Karpas-422 (cell line): ENCODE data around the gene ZNF446. TPM values are rescaled to one million over a fixed set of nuclear protein-coding genes. Genes with fewer than 3 reads are reported as not detected.
A peak's percentile ranks its signal among the peaks of the same experiment; 100 is the strongest.
"Not testable (repeated sequence)": the region's sequence is repeated elsewhere in the genome, so short reads cannot be mapped to it uniquely, and the experiment has no call there.

Experiments used
- DNase-seq: peaks from one replicate; pipeline ENCODE4 v3.0.0-alpha.2; 2015
- H2AFZ ChIP-seq: fragments of 200-600 bp; sonication (generic); 2 replicates; pipeline ENCODE4 v1.6.1; 2014; ENCODE audit warnings: antibody characterized with exemption, low read length, mixed read lengths
- H3K27ac ChIP-seq: fragments of 200-600 bp; sonication (generic); 2 replicates; pipeline ENCODE4 v1.5.1; 2014; ENCODE audit warnings: mild to moderate bottlenecking, low read length, moderate library complexity
- H3K27me3 ChIP-seq: fragments of 200-600 bp; sonication (generic); 2 replicates; pipeline ENCODE4 v1.6.1; 2014; ENCODE audit warnings: low read length, mixed read lengths
- H3K36me3 ChIP-seq: fragments of 200-600 bp; sonication (generic); 2 replicates; pipeline ENCODE4 v1.6.1; 2014; ENCODE audit warnings: low read length, mixed read lengths; ENCODE audit not compliant: insufficient read depth
- H3K4me1 ChIP-seq: fragments of 200-600 bp; sonication (generic); 2 replicates; pipeline ENCODE4 v1.6.1; 2014; ENCODE audit warnings: mild to moderate bottlenecking, low read length, mixed read lengths
- H3K4me2 ChIP-seq: fragments of 200-600 bp; sonication (generic); 2 replicates; pipeline ENCODE4 v1.6.1; 2014; ENCODE audit warnings: low read length, low read depth, mild to moderate bottlenecking; ENCODE audit not compliant: poor library complexity, severe bottlenecking
- H3K4me3 ChIP-seq: fragments of 200-600 bp; sonication (generic); 2 replicates; pipeline ENCODE4 v1.5.1; 2014; ENCODE audit warnings: mild to moderate bottlenecking, antibody characterized with exemption, low read length, mixed read lengths
- H3K79me2 ChIP-seq: fragments of 200-600 bp; sonication (generic); 2 replicates; pipeline ENCODE4 v1.6.1; 2014; ENCODE audit warnings: mild to moderate bottlenecking, low read length, mixed read lengths
- H3K9ac ChIP-seq: fragments of 200-600 bp; sonication (generic); 2 replicates; pipeline ENCODE4 v1.6.0; 2014; ENCODE audit warnings: low read length
- H3K9me2 ChIP-seq: fragments of 200-600 bp; sonication (generic), shearing (Covaris generic); replicated peaks from 2 replicates; pipeline ENCODE4 v1.6.0; 2014; ENCODE audit warnings: mild to moderate bottlenecking, low read length, moderate library complexity; ENCODE audit not compliant: insufficient read depth
- H3K9me3 ChIP-seq: fragments of 300-700, 200-600 bp; sonication (generic); 2 replicates; pipeline ENCODE4 v1.6.1; 2014; ENCODE audit warnings: low read length, mixed read lengths
- H4K20me1 ChIP-seq: fragments of 200-600 bp; sonication (generic); 2 replicates; pipeline ENCODE4 v1.6.1; 2014; ENCODE audit warnings: mild to moderate bottlenecking, antibody characterized with exemption, low read length, low read depth; ENCODE audit not compliant: insufficient read depth
- total RNA-seq: library from RNA; depleted of rRNA; stranded (reverse); fragments of >200 nt; shearing (Covaris generic); gene quantifications from 2 replicates; pipeline ENCODE4 v1.2.3, GENCODE V29; 2014; ENCODE audit warnings: low replicate concordance

Gene ZNF446
- total RNA-seq, 1 experiment from 2014 or later, result 11.8 TPM

DNA sequence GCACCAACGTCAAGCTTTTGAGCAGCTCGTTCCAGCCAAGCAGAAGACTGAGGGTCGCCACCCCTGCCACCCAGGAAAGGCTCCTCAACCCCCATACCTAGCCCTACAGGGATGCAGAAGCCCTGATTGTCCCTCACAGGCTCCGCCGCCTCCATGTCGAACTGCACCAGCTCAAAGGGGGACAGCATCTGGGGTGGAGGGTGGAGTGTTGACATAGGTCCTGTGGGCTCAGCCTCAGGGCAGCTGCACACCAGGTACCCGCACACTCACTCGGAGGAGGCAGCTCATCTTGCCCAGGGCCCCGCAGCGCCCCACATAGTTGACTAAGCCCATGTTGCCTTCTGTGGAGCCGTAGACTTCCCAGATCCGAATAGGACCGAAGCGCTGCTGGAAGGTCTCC is 24.1 kb downstream of the ZNF446 start:
- Histone ChIP-seq H4K20me1 (no peaks in the 10 kb centered on the region), H3K79me2 (no peaks in the 10 kb centered on the region), H3K4me2 (no peak overlapping the region), H3K4me1 (peaks cover 4% of the 10 kb centered on the region; the same call in 1 of the 2 replicates), H2AFZ (no peak overlapping the region), H3K36me3 (no peaks in the 10 kb centered on the region), H3K9me3 (no peaks in the 10 kb centered on the region), H3K9ac (no peak overlapping the region), H3K27ac (no peak overlapping the region), H3K4me3 (no peak overlapping the region), H3K9me2 (no peaks in the 10 kb centered on the region), H3K27me3 (no peaks in the 10 kb centered on the region)
- DNase-seq, result no peak

DNA sequence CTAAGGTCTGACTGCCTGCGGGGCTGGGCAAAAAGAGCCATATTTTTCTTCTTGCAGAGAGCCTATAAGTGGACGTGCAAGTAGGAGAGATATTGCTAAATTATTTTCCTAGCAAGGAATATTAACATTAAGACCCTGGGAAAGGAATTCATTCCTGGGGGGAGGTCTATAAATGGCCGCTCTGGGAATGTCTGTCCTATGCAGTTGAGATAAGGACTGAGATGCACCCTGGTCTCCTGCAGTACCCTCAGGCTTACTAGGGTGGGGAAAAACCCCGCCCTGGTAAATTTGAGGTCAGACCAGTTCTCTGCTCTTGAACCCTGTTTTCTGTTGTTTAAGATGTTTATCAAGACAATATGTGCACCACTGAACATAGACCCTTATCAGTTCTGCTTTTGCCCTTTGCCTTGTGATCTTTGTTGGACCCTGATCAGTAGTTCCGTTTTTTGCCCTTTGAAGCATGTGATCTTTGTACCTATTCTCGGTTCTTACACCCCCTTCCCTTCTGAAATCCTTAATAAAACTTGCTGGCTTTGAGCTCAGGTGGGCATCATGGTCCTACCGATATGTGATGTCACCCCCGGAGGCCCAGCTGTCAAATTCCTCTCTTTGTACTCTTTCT is 31.6 kb downstream of the ZNF446 start:
- H3K4me1 ChIP-seq, H2AFZ ChIP-seq, H3K9me3 ChIP-seq, H3K9ac ChIP-seq, H3K27ac ChIP-seq, H3K36me3 ChIP-seq, H3K4me3 ChIP-seq, H3K79me2 ChIP-seq, H3K27me3 ChIP-seq, H3K4me2 ChIP-seq, H4K20me1 ChIP-seq, H3K9me2 ChIP-seq: not testable (repeated sequence)
- DNase-seq, result peak; percentile 40

DNA sequence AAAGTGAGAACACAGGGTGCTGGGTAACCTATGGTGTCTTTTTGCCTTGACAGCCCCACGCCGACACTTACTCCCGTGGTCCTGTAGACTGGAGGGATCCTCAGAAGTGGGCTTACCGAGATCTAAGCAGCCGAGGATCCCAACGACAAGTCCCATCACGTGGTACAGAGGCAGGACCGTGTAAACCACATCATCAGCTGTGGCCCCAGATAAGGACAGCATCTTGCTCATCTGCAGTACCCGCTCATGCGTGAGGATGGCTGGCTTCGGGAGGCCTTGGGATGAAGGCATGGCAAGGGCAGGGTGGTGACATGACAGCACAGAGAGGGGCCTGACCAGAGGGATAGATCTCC is 33.6 kb downstream of the ZNF446 start:
- Histone ChIP-seq H3K9me2 (no peaks in the 10 kb centered on the region), H3K79me2 (peaks cover 5% of the 10 kb centered on the region), H3K27ac (no peak overlapping the region), H2AFZ (no peak overlapping the region), H3K27me3 (no peaks in the 10 kb centered on the region), H4K20me1 (no peaks in the 10 kb centered on the region), H3K4me2 (no peak overlapping the region), H3K4me1 (peaks cover 8% of the 10 kb centered on the region), H3K9ac (no peak overlapping the region), H3K9me3 (peaks cover 4% of the 10 kb centered on the region; the same call in 1 of the 2 replicates), H3K36me3 (no peaks in the 10 kb centered on the region), H3K4me3 (no peak overlapping the region)
- no peak for DNase-seq

GRCh38 chr19:58510084-58510862 is 34.1 kb downstream of the ZNF446 start:
- H3K4me1 ChIP-seq, result peaks cover 14% of the 10 kb centered on the region
- H2AFZ ChIP-seq, result no peak overlapping the region
- H3K27ac ChIP-seq, result no peak overlapping the region
- peaks cover 4% of the 10 kb centered on the region; the same call in 1 of the 2 replicates for H3K9me3 ChIP-seq
- H3K27me3 ChIP-seq, result no peaks in the 10 kb centered on the region
- peaks cover 11% of the 10 kb centered on the region for H3K79me2 ChIP-seq
- H3K9me2 ChIP-seq, result no peaks in the 10 kb centered on the region
- H3K36me3 ChIP-seq, result no peaks in the 10 kb centered on the region
- no peak overlapping the region for H3K4me2 ChIP-seq
- DNase-seq, result no peak
- no peak overlapping the region for H3K9ac ChIP-seq
- H4K20me1 ChIP-seq, result no peaks in the 10 kb centered on the region
- no peak overlapping the region for H3K4me3 ChIP-seq

- no peak within 1 kb of the TSS for H3K27ac ChIP-seq
- H2AFZ ChIP-seq, result no peak within 1 kb of the TSS
- H4K20me1 ChIP-seq, result no peaks in the 10 kb centered on the region
- no peak within 1 kb of the TSS for H3K9ac ChIP-seq
- no peak for DNase-seq
- no peaks in the 10 kb centered on the region for H3K27me3 ChIP-seq
- H3K4me2 ChIP-seq, result no peak within 1 kb of the TSS
- H3K79me2 ChIP-seq, result peaks cover 21% of the 10 kb centered on the region
- H3K9me3 ChIP-seq, result peaks cover 4% of the 10 kb centered on the region; the same call in 1 of the 2 replicates
- H3K4me3 ChIP-seq, result no peak within 1 kb of the TSS
- no peaks in the 10 kb centered on the region for H3K9me2 ChIP-seq
- H3K4me1 ChIP-seq, result peaks cover 22% of the 10 kb centered on the region
- no peaks in the 10 kb centered on the region for H3K36me3 ChIP-seq
Measured at GRCh38 chr19:58511353-58512208, 35.4 kb downstream of the ZNF446 start, which contains the start of gene SLC27A5. TSS of gene SLC27A5 (minus strand) at chr19:58511992. CDS start at chr19:58511955, 37 bp downstream.

DNA sequence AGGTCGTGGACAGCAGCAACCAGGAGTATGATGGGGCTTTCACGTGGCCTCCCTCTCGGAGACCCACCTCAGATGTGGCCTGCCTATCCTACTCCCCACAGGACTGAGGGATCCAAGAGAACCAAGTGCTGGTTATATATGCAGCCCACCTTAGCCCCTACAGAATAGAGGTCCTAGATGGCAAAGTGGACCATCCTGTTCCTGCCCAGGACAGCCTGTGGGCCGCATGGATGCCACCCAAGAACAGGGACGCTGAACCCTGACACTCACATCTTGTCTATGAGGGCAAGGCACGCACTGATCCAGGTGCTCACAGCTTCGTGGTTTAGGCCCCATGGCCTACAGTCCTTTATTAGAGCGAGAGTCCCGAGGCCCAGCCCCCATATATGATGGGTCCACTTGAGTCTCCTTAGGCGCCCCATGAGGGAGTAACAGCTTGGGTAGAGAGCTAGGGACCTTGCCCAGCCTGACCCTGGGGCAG is 37.1 kb downstream of the ZNF446 start:
- Histone ChIP-seq H3K9ac (peak overlapping the region; percentile 97), H3K27me3 (no peaks in the 10 kb centered on the region), H3K4me1 (peaks cover 25% of the 10 kb centered on the region), H3K36me3 (no peaks in the 10 kb centered on the region), H3K27ac (no peak overlapping the region), H2AFZ (no peak overlapping the region; the same call in 1 of the 2 replicates), H3K79me2 (peaks cover 21% of the 10 kb centered on the region), H3K9me2 (no peaks in the 10 kb centered on the region), H3K9me3 (no peaks in the 10 kb centered on the region), H3K4me3 (peak overlapping the region; percentile 88; the same call in 1 of the 2 replicates), H3K4me2 (peak overlapping the region; percentile 90), H4K20me1 (no peaks in the 10 kb centered on the region)
- DNase-seq, result no peak

DNA sequence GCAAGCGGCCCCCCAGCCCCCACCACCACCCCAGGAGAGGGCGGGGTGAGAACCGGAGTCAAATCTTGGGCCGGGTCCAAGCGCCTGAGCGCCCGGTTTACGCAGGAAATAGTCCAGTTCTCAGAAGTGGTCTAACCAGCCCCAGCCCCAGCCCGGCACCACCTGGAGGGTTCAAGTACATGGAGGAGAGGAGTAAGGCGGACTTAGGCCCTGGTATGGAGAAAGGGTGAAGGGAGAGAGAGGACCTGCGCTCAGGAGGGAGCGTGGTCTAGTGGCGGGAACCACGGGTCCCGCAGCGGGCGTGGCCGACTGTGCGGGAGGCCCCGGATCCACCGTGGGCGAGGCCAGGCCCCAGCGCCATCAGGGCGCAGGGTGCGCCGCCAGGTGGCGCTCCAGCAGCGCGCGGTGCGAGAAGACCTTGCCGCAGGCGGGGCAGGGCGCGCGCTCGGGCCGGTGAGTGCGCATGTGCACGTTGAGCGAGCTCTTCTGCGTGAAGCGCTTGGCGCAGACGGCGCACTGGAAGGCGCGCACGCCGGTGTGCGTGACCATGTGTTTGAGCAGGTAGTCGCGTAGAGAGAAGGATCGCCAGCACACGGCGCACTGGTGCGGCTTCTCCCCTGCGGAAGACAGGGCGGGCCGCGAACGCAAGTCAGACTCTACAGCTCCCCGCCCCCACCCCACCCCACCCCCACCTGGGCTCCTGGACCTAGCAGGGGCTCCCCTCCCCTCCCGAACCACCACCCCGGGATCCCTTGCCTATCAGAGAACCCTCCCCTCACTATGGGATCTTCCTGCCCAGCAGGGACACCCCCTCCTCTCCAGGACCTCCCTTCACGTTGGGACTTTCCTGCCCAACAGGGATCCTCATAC is 37.8 kb downstream of the ZNF446 start:
- Histone ChIP-seq H3K4me3 (peak overlapping the region; percentile 88), H3K27me3 (no peaks in the 10 kb centered on the region), H2AFZ (peak overlapping the region; percentile 51; the same call in 1 of the 2 replicates), H3K36me3 (no peaks in the 10 kb centered on the region), H3K9me2 (no peaks in the 10 kb centered on the region), H4K20me1 (no peaks in the 10 kb centered on the region), H3K79me2 (peaks cover 21% of the 10 kb centered on the region), H3K9me3 (no peaks in the 10 kb centered on the region), H3K4me1 (peaks cover 30% of the 10 kb centered on the region), H3K9ac (peak overlapping the region; percentile 97), H3K4me2 (peak overlapping the region; percentile 90), H3K27ac (peak overlapping the region; percentile 73)
- DNase-seq, result peak; percentile 100
